Astrocyte (in vitro differentiated cells and primary cell): Measurements from ENCODE around the gene VEGFB. TPM values are rescaled to one million over a fixed set of nuclear protein-coding genes. Genes with fewer than 3 reads are reported as not detected.

ENCODE experiments used
- DNase-seq: peaks from one replicate; pipeline ENCODE4 v3.0.0-alpha.2; 2010; ENCODE audit warnings: low read depth
- FAIRE-seq: peaks from 2 replicates; lab custom pipeline; 2011; peaks lifted over from hg19 to GRCh38; lab: Jason Lieb, UNC
- H2AFZ ChIP-seq: 2 replicates; pipeline ENCODE4 v1.6.0; 2012; ENCODE audit warnings: low read depth, low read length, inconsistent platforms
- H3K27ac ChIP-seq: 2 replicates; pipeline ENCODE4 v1.5.1; 2011; ENCODE audit warnings: low read depth, low read length, inconsistent platforms
- H3K27me3 ChIP-seq: 2 replicates; pipeline ENCODE4 v1.6.0; 2011; ENCODE audit warnings: low read length, inconsistent platforms; ENCODE audit not compliant: insufficient read depth
- H3K36me3 ChIP-seq: 2 replicates; pipeline ENCODE4 v1.5.1; 2011; ENCODE audit warnings: low read length, inconsistent platforms; ENCODE audit not compliant: insufficient read depth
- H3K4me1 ChIP-seq: 2 replicates; pipeline ENCODE4 v1.5.1; 2011; ENCODE audit warnings: low read length, inconsistent platforms; ENCODE audit not compliant: insufficient read depth
- H3K4me2 ChIP-seq: 2 replicates; pipeline ENCODE4 v1.6.0; 2012; ENCODE audit warnings: low read length, inconsistent platforms
- H3K4me3 ChIP-seq: 2 replicates; pipeline ENCODE4 v1.5.1; 2011; ENCODE audit warnings: low read depth, mild to moderate bottlenecking, low read length, inconsistent platforms; ENCODE audit not compliant: insufficient read depth
- H3K79me2 ChIP-seq: 2 replicates; pipeline ENCODE4 v1.6.0; 2012; ENCODE audit warnings: mild to moderate bottlenecking, low read length, inconsistent platforms; ENCODE audit not compliant: insufficient read depth
- H3K9ac ChIP-seq: 2 replicates; pipeline ENCODE4 v1.6.0; 2012; ENCODE audit warnings: mild to moderate bottlenecking, low read length, inconsistent platforms
- H3K9me3 ChIP-seq: 2 replicates; pipeline ENCODE4 v1.5.1; 2012; ENCODE audit warnings: low read depth, mild to moderate bottlenecking, low read length, inconsistent platforms; ENCODE audit not compliant: insufficient read depth
- H4K20me1 ChIP-seq: 2 replicates; pipeline ENCODE4 v1.6.0; 2012; ENCODE audit warnings: low read length, inconsistent platforms; ENCODE audit not compliant: insufficient read depth
- H3K27ac Mint-ChIP-seq: one replicate; pipeline ENCODE4 v1.8.0; 2021; ENCODE audit warnings: mild to moderate bottlenecking, mixed read lengths; ENCODE audit not compliant: unreplicated experiment
- H3K27me3 Mint-ChIP-seq: one replicate; pipeline ENCODE4 v1.8.0; 2021; ENCODE audit warnings: low read depth, mixed read lengths; ENCODE audit not compliant: unreplicated experiment
- H3K36me3 Mint-ChIP-seq: one replicate; pipeline ENCODE4 v1.8.0; 2021; ENCODE audit warnings: low read depth, mixed read lengths; ENCODE audit not compliant: unreplicated experiment
- H3K4me1 Mint-ChIP-seq: one replicate; pipeline ENCODE4 v1.8.0; 2021; ENCODE audit warnings: low read depth, mixed read lengths; ENCODE audit not compliant: unreplicated experiment
- H3K4me3 Mint-ChIP-seq: one replicate; pipeline ENCODE4 v1.8.0; 2021; ENCODE audit warnings: mild to moderate bottlenecking, moderate library complexity, mixed read lengths; ENCODE audit not compliant: unreplicated experiment
- H3K9me3 Mint-ChIP-seq: one replicate; pipeline ENCODE4 v1.8.0; 2021; ENCODE audit warnings: mild to moderate bottlenecking, mixed read lengths; ENCODE audit not compliant: unreplicated experiment
- EZH2 ChIP-seq: IDR thresholded peaks from 2 replicates; pipeline ENCODE4 v1.6.1; 2012; ENCODE audit warnings: mild to moderate bottlenecking, low read length, inconsistent platforms; ENCODE audit not compliant: insufficient read depth
- total RNA-seq: library from RNA; stranded (reverse); gene quantifications from 2 replicates; pipeline ENCODE4 v1.2.1, GENCODE V29; 2021
- TF ChIP-seq, protein P1 (sequence below): IDR thresholded peaks from 2 replicates; pipeline ENCODE4 v1.5.1; 2011; ENCODE audit warnings: low read depth, mild to moderate bottlenecking, inconsistent platforms, low read length, moderate library complexity; ENCODE audit not compliant: insufficient read depth

Gene VEGFB
- total RNA-seq, 1 donor from 2014 or later, result 30.4 TPM

DNA sequence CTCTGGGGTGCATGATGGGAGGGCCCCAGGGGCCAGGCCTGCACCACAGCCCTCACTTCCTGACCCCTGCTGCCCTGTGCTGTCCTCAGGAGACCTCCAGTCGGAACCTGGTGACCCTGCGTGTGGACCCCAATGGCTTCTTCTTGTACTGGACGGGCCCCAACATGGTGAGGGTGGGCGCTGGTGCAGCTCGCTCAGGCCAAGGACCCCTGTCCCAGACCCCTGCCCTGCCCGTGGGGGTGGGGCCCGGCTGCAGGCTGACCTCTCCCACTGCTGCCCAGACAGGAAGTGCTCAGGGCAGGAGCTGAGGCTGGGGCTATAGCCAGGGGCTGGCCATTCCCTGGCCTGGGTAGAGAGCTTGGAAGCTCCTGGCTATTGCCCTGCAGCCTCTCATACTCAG lies 19.9 kb downstream of the VEGFB start:
- H3K79me2 ChIP-seq, result peaks cover 29% of the 10 kb centered on the region
- no peak overlapping the region for H3K27ac ChIP-seq
- TF ChIP-seq, protein P1, sequence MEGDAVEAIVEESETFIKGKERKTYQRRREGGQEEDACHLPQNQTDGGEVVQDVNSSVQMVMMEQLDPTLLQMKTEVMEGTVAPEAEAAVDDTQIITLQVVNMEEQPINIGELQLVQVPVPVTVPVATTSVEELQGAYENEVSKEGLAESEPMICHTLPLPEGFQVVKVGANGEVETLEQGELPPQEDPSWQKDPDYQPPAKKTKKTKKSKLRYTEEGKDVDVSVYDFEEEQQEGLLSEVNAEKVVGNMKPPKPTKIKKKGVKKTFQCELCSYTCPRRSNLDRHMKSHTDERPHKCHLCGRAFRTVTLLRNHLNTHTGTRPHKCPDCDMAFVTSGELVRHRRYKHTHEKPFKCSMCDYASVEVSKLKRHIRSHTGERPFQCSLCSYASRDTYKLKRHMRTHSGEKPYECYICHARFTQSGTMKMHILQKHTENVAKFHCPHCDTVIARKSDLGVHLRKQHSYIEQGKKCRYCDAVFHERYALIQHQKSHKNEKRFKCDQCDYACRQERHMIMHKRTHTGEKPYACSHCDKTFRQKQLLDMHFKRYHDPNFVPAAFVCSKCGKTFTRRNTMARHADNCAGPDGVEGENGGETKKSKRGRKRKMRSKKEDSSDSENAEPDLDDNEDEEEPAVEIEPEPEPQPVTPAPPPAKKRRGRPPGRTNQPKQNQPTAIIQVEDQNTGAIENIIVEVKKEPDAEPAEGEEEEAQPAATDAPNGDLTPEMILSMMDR, result no peak
- no peak for TF ChIP-seq EZH2
- Mint-ChIP-seq H3K36me3 (peaks cover 12% of the 10 kb centered on the region), H3K9me3 (no peaks in the 10 kb centered on the region), H3K27me3 (no peaks in the 10 kb centered on the region), H3K4me3 (no peak overlapping the region), H3K4me1 (peaks cover 5% of the 10 kb centered on the region), H3K27ac (no peak overlapping the region)
- peaks cover 13% of the 10 kb centered on the region for H3K36me3 ChIP-seq
- no peak overlapping the region for H2AFZ ChIP-seq
- H4K20me1 ChIP-seq, result peaks cover 31% of the 10 kb centered on the region
- H3K4me3 ChIP-seq, result no peak overlapping the region
- no peaks in the 10 kb centered on the region for H3K27me3 ChIP-seq
- FAIRE-seq (no peak), DNase-seq (no peak)
- H3K4me2 ChIP-seq, result no peak overlapping the region
- peaks cover 18% of the 10 kb centered on the region for H3K4me1 ChIP-seq
- H3K9me3 ChIP-seq, result no peaks in the 10 kb centered on the region
- H3K9ac ChIP-seq, result no peak overlapping the region

DNA sequence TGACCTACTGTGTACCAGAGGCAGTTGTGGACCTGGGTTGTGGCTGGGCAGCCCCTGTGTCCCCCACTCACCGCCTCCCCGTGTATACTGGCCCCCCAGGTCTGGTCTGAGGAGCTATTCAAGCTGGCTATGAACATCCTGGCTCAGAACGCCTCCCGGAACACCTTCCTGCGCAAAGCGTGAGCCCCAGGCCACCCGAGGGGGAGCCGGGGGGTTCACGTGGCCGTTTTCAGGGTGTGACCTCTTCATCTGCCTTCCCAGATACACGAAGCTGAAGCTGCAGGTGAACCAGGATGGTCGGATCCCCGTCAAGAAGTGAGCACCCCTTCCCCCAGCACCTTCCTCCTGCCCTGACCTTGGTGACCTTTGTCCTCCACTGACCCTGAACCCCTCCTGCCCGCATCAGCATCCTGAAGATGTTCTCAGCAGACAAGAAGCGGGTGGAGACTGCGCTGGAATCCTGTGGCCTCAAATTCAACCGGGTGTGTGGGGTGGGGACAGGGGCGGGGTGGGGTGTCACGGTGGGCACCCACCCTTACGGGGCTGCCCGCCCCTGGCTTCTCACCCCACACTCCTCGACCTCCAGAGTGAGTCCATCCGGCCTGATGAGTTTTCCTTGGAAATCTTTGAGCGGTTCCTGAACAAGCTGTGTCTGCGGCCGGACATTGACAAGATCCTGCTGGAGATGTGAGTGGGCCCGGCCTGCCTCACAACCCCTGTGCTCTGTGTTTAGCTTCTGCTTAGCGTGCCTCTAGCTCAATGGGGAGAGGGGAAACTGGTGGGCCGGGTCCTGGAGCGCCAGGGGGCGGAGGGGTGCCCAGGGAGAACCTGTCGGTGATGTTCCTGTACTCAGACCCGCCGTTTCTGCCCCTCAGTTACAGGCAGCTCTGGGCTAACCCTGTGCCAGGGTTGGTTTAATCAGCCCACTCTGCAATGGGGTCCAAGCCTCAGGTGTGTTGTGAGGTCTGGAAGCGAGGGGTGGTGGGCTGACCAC lies 21.0 kb downstream of the VEGFB start:
- no peak for TF ChIP-seq EZH2
- TF ChIP-seq, protein P1, result no peak
- no peaks in the 10 kb centered on the region for H3K27me3 Mint-ChIP-seq
- H3K27ac Mint-ChIP-seq, result no peak overlapping the region
- Histone ChIP-seq H3K4me2 (no peak overlapping the region), H3K27me3 (no peaks in the 10 kb centered on the region), H3K9ac (no peak overlapping the region), H3K27ac (no peak overlapping the region), H3K9me3 (no peaks in the 10 kb centered on the region), H3K4me3 (no peak overlapping the region), H3K36me3 (peaks cover 17% of the 10 kb centered on the region), H3K79me2 (peaks cover 29% of the 10 kb centered on the region), H2AFZ (no peak overlapping the region), H3K4me1 (peaks cover 18% of the 10 kb centered on the region), H4K20me1 (peaks cover 41% of the 10 kb centered on the region)
- peaks cover 24% of the 10 kb centered on the region for H3K36me3 Mint-ChIP-seq
- DNase-seq, result no peak
- peak overlapping the region; percentile 57 for H3K4me3 Mint-ChIP-seq
- no peak for FAIRE-seq
- H3K4me1 Mint-ChIP-seq, result peaks cover 5% of the 10 kb centered on the region
- peaks cover 2% of the 10 kb centered on the region for H3K9me3 Mint-ChIP-seq
